Smooth muscle cell (in vitro differentiated cells): ENCODE data around the gene ABITRAM. TPM values are rescaled to one million over a fixed set of nuclear protein-coding genes. Genes with fewer than 3 reads are reported as not detected.
"Not testable (repeated sequence)": the region's sequence is repeated elsewhere in the genome, so short reads cannot be mapped to it uniquely, and the experiment has no call there.

Experiments used
- DNase-seq: peaks from one replicate; lab custom pipeline; 2025; ENCODE audit not compliant: unreplicated experiment; lab: John Stamatoyannopoulos, UW
- H2AFZ ChIP-seq: fragments of 200-600 bp; sonication (generic); 2 replicates; pipeline ENCODE4 v1.6.0; 2016; ENCODE audit warnings: antibody characterized with exemption, low read depth, mild to moderate bottlenecking
- H3F3A ChIP-seq: fragments of 200-600 bp; sonication (generic); 2 replicates; pipeline ENCODE4 v1.6.0; 2017; ENCODE audit warnings: antibody characterized with exemption, low read depth
- H3K27ac ChIP-seq: fragments of 200-600 bp; sonication (generic); 2 replicates; pipeline ENCODE4 v1.5.1; 2016; ENCODE audit warnings: low read depth, mild to moderate bottlenecking
- H3K27me3 ChIP-seq: fragments of 200-600 bp; sonication (generic); 2 replicates; pipeline ENCODE4 v1.6.1; 2016; ENCODE audit warnings: low read depth, mild to moderate bottlenecking
- H3K36me3 ChIP-seq: fragments of 200-600 bp; sonication (generic); 2 replicates; pipeline ENCODE4 v1.5.1; 2016; ENCODE audit warnings: low read depth
- H3K4me1 ChIP-seq: fragments of 200-600 bp; sonication (generic); 2 replicates; pipeline ENCODE4 v1.5.1; 2016; ENCODE audit warnings: low read depth
- H3K4me2 ChIP-seq: fragments of 200-600 bp; sonication (generic); 2 replicates; pipeline ENCODE4 v1.6.0; 2016; ENCODE audit warnings: mild to moderate bottlenecking
- H3K4me3 ChIP-seq: fragments of 200-600 bp; sonication (generic); 2 replicates; pipeline ENCODE4 v1.5.1; 2016; ENCODE audit warnings: mild to moderate bottlenecking
- H3K79me2 ChIP-seq: fragments of 200-600 bp; sonication (generic); 2 replicates; pipeline ENCODE4 v1.6.0; 2016; ENCODE audit warnings: low read depth, mild to moderate bottlenecking
- H3K9ac ChIP-seq: fragments of 200-600 bp; sonication (generic); 2 replicates; pipeline ENCODE4 v1.6.0; 2016; ENCODE audit warnings: low read depth
- H3K9me3 ChIP-seq: fragments of 200-600 bp; sonication (generic); replicated peaks from 2 replicates; pipeline ENCODE4 v1.5.1; 2016; ENCODE audit warnings: low read depth
- H4K20me1 ChIP-seq: fragments of 200-600 bp; sonication (generic); 2 replicates; pipeline ENCODE4 v1.6.0; 2016; ENCODE audit warnings: low read depth
- WGBS: methylation state at CpG from one replicate; pipeline ENCODE4 v1.1.7; 2016; ENCODE audit warnings: low lambda C conversion rate; 5-methylcytosine and 5-hydroxymethylcytosine counted together
- polyA plus RNA-seq: library from polyadenylated mRNA; unstranded; fragments of >200 nt; fragmentation: Nextera tagmentation; extraction: Ambion mirVana; gene quantifications from 2 replicates; pipeline ENCODE4 v1.2.1, GENCODE V29; 2016
- total RNA-seq: library from RNA; depleted of rRNA; stranded (reverse); fragments of >200 nt; gene quantifications from 2 replicates; pipeline ENCODE4 v1.2.3, GENCODE V29; 2014
- TF ChIP-seq, protein P1 (sequence below): fragments of 200-600 bp; sonication (generic); IDR thresholded peaks from 2 replicates; pipeline ENCODE4 v1.5.1; 2017; ENCODE audit warnings: borderline replicate concordance, mild to moderate bottlenecking, antibody characterized with exemption; ENCODE audit not compliant: insufficient read depth, poor library complexity, severe bottlenecking

Gene ABITRAM
- total RNA-seq = 16.9 and 21.9 TPM in 2 replicates
- polyA plus RNA-seq = 15.6 and 22.7 TPM in 2 replicates

DNA sequence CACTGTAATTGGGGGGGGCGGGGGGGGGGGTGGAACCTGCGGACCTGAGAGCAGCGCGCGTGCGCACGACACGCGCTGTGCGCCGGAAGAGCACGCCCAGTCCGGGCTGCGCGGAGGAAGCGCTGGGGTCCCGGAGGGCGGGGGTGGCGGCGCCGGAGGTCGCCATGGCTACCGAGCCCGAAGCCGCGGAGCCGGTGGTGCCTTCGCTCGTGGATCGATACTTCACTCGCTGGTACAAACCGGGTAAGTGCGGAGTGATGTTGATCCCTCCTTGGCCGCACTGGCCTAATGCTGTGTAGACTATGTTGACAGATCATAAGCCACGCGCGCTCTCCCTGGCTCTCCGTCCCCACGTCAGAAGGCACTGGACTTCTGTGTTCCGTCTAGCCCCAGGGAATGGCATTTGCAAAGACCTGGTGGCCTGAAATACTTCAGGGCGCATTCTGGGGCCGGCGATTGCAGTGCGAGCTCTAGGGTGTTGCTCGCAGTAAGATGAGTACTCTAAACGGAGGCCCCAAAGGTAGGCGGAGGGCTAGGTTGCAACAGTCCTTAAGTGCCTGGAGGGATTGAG lies at the start of gene ABITRAM:
TSS of gene ABITRAM (plus strand) at position 78 of the 571 bp plus-strand sequence. CDS start at position 165, 87 bp downstream.
- Histone ChIP-seq H3K4me2 (peak within 1 kb of the TSS; percentile 92), H3F3A (no peaks in the 10 kb centered on the region), H3K9me3 (no peaks in the 10 kb centered on the region), H3K36me3 (peaks cover under 1% of the 10 kb centered on the region), H3K4me3 (peak within 1 kb of the TSS; percentile 91), H3K9ac (peak within 1 kb of the TSS; percentile 87), H3K27ac (peak within 1 kb of the TSS; percentile 85), H4K20me1 (no peaks in the 10 kb centered on the region), H3K27me3 (no peaks in the 10 kb centered on the region), H2AFZ (peak within 1 kb of the TSS; percentile 91), H3K79me2 (peaks cover 35% of the 10 kb centered on the region), H3K4me1 (peaks cover 7% of the 10 kb centered on the region)
- no peak for DNase-seq
- TF ChIP-seq, protein P1, sequence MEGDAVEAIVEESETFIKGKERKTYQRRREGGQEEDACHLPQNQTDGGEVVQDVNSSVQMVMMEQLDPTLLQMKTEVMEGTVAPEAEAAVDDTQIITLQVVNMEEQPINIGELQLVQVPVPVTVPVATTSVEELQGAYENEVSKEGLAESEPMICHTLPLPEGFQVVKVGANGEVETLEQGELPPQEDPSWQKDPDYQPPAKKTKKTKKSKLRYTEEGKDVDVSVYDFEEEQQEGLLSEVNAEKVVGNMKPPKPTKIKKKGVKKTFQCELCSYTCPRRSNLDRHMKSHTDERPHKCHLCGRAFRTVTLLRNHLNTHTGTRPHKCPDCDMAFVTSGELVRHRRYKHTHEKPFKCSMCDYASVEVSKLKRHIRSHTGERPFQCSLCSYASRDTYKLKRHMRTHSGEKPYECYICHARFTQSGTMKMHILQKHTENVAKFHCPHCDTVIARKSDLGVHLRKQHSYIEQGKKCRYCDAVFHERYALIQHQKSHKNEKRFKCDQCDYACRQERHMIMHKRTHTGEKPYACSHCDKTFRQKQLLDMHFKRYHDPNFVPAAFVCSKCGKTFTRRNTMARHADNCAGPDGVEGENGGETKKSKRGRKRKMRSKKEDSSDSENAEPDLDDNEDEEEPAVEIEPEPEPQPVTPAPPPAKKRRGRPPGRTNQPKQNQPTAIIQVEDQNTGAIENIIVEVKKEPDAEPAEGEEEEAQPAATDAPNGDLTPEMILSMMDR = no peak
- WGBS = 1% methylated on average over 18 of the region's 47 CpGs

DNA sequence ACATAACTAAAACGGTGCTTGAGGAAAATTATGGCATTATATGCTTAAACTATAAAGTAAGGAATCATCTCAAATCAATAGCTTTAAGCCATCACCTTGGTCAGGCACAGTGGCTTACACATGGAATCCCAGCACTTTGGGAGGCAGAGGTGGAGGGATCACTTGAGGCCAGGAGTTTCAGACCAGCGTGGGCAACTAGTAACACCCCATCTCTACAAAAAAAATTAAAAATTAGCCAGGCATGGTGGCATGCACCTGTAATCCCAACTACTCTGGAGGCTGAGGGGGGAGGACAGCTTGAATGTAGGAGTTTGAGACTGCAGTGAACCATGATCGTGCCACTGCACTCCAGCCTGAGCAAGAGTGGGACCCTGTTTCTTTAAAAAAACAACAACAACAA lies 49.5 kb upstream of the ABITRAM start:
- no peaks in the 10 kb centered on the region for H3K36me3 ChIP-seq

GRCh38 chr9:108885643-108886348 lies 48.4 kb upstream of the ABITRAM start:
- H3K79me2 ChIP-seq = no peaks in the 10 kb centered on the region
- H3K27me3 ChIP-seq = no peaks in the 10 kb centered on the region
- WGBS = 95% methylated on average over 1 of the region's 1 CpG
- no peak overlapping the region for H3K9ac ChIP-seq
- H3K4me1 ChIP-seq = no peaks in the 10 kb centered on the region
- H2AFZ ChIP-seq = no peak overlapping the region
- no peaks in the 10 kb centered on the region for H3F3A ChIP-seq
- H3K27ac ChIP-seq = no peak overlapping the region
- H4K20me1 ChIP-seq = no peaks in the 10 kb centered on the region
- H3K9me3 ChIP-seq = no peaks in the 10 kb centered on the region
- no peak overlapping the region for H3K4me3 ChIP-seq
- H3K36me3 ChIP-seq = no peaks in the 10 kb centered on the region
- TF ChIP-seq, protein P1 = no peak
- H3K4me2 ChIP-seq = no peak overlapping the region
- no peak for DNase-seq

More for the DNA sequence above, 49.5 kb upstream of the ABITRAM start:
- Histone ChIP-seq H4K20me1 (no peaks in the 10 kb centered on the region), H3K4me3 (no peak overlapping the region), H3K9me3 (no peaks in the 10 kb centered on the region), H3K4me1 (no peaks in the 10 kb centered on the region), H3K9ac (no peak overlapping the region), H2AFZ (no peak overlapping the region), H3K79me2 (no peaks in the 10 kb centered on the region), H3K27me3 (no peaks in the 10 kb centered on the region), H3K4me2 (no peak overlapping the region), H3K27ac (no peak overlapping the region), H3F3A (no peaks in the 10 kb centered on the region)
- TF ChIP-seq, protein P1 = no peak
- DNase-seq = no peak
- WGBS = 98% methylated on average over 3 of the region's 3 CpGs

DNA sequence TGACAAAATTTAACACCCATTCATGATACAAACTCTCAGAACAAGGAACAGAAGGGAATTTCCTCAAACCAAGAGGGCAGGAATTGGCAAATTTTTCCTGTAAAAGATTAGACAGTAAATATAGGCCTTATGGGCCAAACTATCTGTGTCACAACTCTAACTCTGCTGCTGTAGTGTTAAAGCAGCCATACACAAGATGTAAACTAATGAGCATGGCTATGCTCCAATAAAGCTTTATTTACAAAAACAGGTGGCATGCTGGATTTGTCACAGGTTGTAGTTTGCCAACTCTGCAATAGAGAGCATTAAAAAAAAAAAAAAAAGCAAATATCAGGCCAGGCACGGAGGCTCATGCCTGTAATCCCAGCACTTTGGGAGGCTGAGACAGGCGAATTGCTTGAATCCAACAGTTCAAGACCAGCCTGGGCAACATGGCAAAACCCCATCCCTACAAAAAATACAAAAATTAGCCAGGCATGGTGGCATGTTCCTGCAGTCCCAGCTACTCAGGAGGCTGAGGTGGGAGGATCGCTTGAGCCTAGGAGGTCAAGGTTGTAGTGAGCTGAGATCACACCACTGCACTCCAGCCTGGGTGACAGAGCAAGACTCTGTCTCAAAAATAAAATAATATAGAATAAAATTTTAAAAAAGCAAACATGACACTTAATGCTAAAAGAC lies 47.5 kb upstream of the ABITRAM start:
- not testable (repeated sequence) for H4K20me1 ChIP-seq, DNase-seq, H3K27ac ChIP-seq, H3K79me2 ChIP-seq, H3K9ac ChIP-seq, H3K9me3 ChIP-seq, H3K4me1 ChIP-seq, H2AFZ ChIP-seq, H3K4me3 ChIP-seq, H3F3A ChIP-seq, H3K36me3 ChIP-seq, H3K27me3 ChIP-seq, H3K4me2 ChIP-seq
- 100% methylated on average over 3 of the region's 3 CpGs for WGBS
